ENCODE measurements around the gene SPIRE1. TPM values are rescaled to one million over a fixed set of nuclear protein-coding genes. Genes with fewer than 3 reads are reported as not detected.
A peak's percentile ranks its signal among the peaks of the same experiment; 100 is the strongest.
"Not testable (repeated sequence)": the region's sequence is repeated elsewhere in the genome, so short reads cannot be mapped to it uniquely, and the experiment has no call there.

SPIRE1 gene
- total RNA-seq, 1 donor from 2014 or later: 94.3 TPM

GRCh38 chr18:12433829-12434540, 223.9 kb downstream of the SPIRE1 start:
- ATAC-seq: no peak
- intact Hi-C loops (cut with DNase I): no loop called here
- DNase-seq (ENCODE audit: low spot score): peak; percentile 53

GRCh38 chr18:12432881-12433280, 225.0 kb downstream of the SPIRE1 start:
- DNase-seq (ENCODE audit: low spot score) (no peak), ATAC-seq (no peak)
- intact Hi-C loops (cut with DNase I): no loop called here

GRCh38 chr18:12432196-12432595, 225.7 kb downstream of the SPIRE1 start:
- no peak for ATAC-seq
- intact Hi-C loops (cut with DNase I): no loop called here
- no peak for DNase-seq (ENCODE audit: low spot score)

GRCh38 chr18:12431561-12431960, 226.3 kb downstream of the SPIRE1 start:
- intact Hi-C loops (cut with DNase I): no loop called here
- DNase-seq (ENCODE audit: low spot score) (no peak), ATAC-seq (no peak)

- no peak for DNase-seq (ENCODE audit: low spot score)
- intact Hi-C loops (cut with DNase I): no loop called here
- ATAC-seq: no peak
These were observed 227.5 kb downstream of the SPIRE1 start for GRCh38 chr18:12430137-12430990.

- DNase-seq (ENCODE audit: low spot score) (no peak), ATAC-seq (no peak)
- intact Hi-C loops (cut with DNase I): no loop called here
These were observed 228.4 kb downstream of the SPIRE1 start for GRCh38 chr18:12429556-12429955.

GRCh38 chr18:12428923-12429322, 229.0 kb downstream of the SPIRE1 start:
- intact Hi-C loops (cut with DNase I): no loop called here
- DNase-seq (ENCODE audit: low spot score) (no peak), ATAC-seq (no peak)

GRCh38 chr18:12426924-12427323, 231.0 kb downstream of the SPIRE1 start:
- ATAC-seq (no peak), DNase-seq (ENCODE audit: low spot score) (no peak)
- intact Hi-C loops (cut with DNase I): no loop called here

GRCh38 chr18:12424252-12424651, 233.7 kb downstream of the SPIRE1 start:
- DNase-seq (ENCODE audit: low spot score) (no peak), ATAC-seq (no peak)
- intact Hi-C loops (cut with DNase I): no loop called here

GRCh38 chr18:12423820-12424219, 234.1 kb downstream of the SPIRE1 start:
- intact Hi-C loops (cut with DNase I): no loop called here
- ATAC-seq: no peak
- no peak for DNase-seq (ENCODE audit: low spot score)

- intact Hi-C loops (cut with DNase I): no loop called here
- DNase-seq (ENCODE audit: low spot score) (no peak), ATAC-seq (no peak)
These were observed 234.5 kb downstream of the SPIRE1 start for GRCh38 chr18:12423393-12423792.

- no peak for ATAC-seq
- intact Hi-C loops (cut with DNase I): no loop called here
- no peak for DNase-seq (ENCODE audit: low spot score)
These were observed 235.0 kb downstream of the SPIRE1 start for GRCh38 chr18:12422936-12423335.

GRCh38 chr18:12421732-12422131, 236.2 kb downstream of the SPIRE1 start:
- no peak for DNase-seq (ENCODE audit: low spot score)
- ATAC-seq: no peak
- intact Hi-C loops (cut with DNase I): no loop called here

- DNase-seq (ENCODE audit: low spot score) (peak; percentile 67), ATAC-seq (peak; percentile 54)
- intact Hi-C loops (cut with DNase I): no loop called here
These were observed 237.0 kb downstream of the SPIRE1 start for GRCh38 chr18:12420821-12421421.

GRCh38 chr18:12417687-12418086, 240.2 kb downstream of the SPIRE1 start:
- ATAC-seq: no peak
- intact Hi-C loops (cut with DNase I): no loop called here
- DNase-seq (ENCODE audit: low spot score): no peak

GRCh38 chr18:12416098-12416729, 241.7 kb downstream of the SPIRE1 start:
- ATAC-seq: no peak
- intact Hi-C loops (cut with DNase I): no loop called here
- no peak for DNase-seq (ENCODE audit: low spot score)

- DNase-seq (ENCODE audit: low spot score) (no peak), ATAC-seq (no peak)
- intact Hi-C loops (cut with DNase I): no loop called here
These were observed 246.5 kb downstream of the SPIRE1 start for GRCh38 chr18:12411456-12411855.

GRCh38 chr18:12410747-12411146, 247.2 kb downstream of the SPIRE1 start:
- DNase-seq (ENCODE audit: low spot score); ATAC-seq; intact Hi-C loops (cut with DNase I): not testable (repeated sequence)

- ATAC-seq: no peak
- no peak for DNase-seq (ENCODE audit: low spot score)
- intact Hi-C loops (cut with DNase I): no loop called here
These were observed 247.8 kb downstream of the SPIRE1 start for GRCh38 chr18:12410081-12410481.

All from sciatic nerve (tissue), 2 donors.